COLO668 (cell line): ENCODE measurements around the gene ABO.
"Not testable (repeated sequence)": the region's sequence is repeated elsewhere in the genome, so short reads cannot be mapped to it uniquely, and the experiment has no call there.

Experiments used
- DNase-seq: peaks from one replicate; lab custom pipeline; 2025; ENCODE audit not compliant: unreplicated experiment; lab: John Stamatoyannopoulos, UW

ABO gene

DNA sequence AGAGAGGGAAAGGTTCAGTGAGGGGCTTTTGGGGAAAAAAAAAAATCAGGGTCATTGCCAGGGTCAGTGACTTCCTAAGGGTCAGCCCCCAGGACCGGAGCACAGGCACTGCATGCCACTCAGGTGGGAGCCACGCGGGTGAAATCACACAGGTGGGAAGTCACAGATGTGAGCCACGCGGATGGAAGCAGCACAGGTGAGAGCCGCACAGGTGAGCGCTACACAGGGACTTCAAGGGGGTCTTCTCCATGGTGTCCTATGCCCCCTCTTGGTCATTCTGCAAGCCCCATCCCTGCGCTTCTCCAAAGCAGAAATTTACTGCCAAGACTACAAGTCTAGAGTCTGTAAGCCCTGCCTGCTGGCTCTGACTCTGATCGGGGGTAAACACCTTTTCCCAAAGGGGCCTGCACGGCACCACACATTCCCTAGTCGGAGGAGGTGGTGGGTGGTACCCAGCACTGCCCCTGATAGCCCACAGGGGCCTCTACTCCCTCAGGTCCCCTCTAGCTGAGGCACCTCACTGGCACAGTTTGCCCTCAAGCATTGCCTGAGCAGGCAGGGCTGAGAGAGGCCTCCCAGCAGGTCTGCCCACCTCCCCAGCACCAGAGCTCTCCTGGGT, 47.6 kb downstream of the ABO start:
- no peak for DNase-seq

DNA sequence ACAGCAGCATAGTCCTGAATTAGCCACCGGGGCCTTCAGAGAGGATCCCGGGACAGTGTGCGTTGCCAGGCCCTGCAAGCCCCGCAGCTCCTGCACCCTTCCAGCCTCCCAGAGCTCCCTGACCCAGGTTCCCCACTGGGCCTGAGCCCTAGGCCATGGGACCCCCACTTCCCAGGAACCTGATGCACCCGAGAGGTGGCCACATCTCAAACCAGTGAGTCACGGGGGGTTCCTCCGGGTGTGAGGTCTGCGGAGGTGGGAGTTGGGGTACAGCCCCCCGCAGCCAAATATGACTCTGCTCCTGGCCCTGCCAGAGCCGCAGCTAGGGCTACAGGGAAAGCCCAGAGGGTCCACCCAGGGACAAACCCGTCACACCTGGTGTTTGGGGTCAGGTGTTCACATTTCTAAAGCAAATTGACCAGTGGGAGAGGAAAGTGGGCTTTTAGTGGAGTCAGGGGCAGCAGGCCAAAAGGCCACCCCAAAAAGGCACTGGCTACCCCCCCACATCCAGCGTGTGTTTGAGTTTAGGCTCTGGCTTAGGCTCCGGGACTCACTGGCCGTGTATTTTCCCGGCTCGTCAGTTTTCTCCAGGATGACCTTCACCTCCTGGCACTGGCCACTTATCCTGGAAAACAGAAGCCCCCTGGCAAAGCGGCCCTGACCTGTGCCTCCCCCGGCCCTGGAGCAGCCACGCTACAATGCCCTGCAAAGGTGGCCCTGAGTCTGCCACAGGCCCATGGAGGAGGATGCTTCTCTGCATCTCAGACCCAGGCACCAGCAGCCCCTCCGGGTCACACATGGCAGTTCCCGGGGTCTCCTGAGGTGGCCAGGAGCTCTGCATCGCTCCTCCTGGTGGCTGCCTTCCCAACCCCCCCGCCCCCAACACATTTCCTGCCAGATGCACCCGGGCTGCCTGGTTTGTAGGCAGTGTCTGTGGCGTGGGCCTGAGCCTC, 48.5 kb downstream of the ABO start:
- no peak for DNase-seq

DNA sequence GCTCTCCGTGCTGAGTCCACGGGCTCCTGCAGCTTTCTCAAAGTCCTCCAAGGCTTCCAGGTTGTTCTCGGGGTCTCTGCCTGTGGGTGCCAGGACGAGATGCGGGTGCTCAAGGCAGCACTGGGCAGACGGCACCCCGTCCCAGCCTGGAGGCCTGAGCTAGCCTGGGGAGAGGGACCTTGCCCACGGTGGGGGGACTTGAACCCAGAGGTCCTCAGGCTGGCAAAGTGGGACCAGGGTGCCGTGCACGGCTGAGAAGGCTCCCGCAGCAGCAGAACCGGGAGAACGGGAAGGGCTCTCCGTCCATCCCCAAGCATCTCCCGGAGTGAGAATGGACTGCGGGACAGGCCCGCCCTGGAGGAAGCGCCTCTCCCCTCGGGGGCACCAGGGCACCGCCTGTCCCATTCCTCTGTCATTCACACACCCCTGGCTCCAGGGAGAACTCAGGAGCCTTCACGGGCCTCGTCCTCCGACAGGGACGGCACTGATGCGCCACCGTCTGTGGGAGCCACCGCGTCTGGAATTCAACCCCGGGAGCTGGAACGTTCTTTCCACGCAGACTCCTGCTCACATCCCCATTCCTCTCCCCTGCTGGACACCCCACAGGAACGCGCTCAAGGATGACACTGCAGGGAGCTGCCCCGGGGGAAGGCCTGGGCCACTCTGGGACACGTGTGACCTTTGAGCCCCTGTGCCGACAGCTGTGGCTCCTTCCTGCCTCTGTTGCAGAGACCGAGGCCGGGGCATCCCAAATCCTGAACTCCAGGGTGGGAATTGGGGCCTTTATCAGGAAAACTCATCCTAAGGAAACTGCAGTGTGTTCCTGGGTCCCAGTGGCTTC, 49.6 kb downstream of the ABO start:
- DNase-seq, result no peak

DNA sequence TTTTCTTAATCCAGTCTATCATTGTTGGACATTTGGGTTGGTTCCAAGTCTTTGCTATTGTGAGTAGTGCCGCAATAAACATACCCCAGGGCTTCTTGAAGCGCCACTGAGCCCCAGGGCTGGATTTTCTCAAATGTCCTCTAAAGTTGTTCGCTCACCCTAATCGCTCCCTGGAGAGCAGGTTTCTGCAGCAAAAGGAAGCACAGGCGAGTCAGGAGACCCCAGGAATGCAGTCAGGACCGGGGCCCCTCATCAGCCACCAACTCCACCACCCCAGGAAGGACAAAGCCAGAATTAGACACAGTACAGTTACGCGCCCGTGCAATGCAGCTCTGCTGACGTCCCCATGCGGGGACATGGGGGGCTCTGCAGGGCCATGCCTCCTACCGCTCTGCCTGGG, 50.2 kb downstream of the ABO start:
- no peak for DNase-seq

DNA sequence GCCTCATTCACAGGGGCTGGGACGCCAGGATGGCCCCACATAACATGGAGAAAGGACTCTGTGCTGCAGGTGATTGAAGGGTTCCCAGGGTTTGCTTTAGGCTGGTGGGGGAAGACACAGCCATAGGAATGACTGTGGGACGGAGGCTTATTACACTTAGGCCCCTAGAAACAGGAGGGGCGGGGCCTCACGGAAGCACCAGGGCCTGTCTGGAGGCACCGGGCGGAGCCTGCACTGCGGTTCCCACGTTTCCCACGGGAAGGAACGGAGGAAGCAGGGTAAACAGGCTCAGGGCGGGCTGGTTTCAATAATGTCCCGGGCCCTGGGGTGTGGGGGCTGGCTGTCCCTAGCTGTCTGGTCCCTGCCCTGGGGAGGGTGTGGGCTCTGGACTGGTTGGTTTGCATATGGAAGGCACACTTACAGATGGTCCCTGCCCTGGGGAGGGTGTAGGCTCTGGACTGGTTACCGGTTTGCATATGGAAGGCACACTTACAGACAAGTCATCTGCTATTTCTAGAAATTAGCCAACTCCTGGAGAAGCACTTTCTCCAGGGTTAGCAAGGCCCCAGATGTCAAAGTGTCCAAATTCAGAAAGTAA, 51.7 kb downstream of the ABO start:
- not testable (repeated sequence) for DNase-seq

DNA sequence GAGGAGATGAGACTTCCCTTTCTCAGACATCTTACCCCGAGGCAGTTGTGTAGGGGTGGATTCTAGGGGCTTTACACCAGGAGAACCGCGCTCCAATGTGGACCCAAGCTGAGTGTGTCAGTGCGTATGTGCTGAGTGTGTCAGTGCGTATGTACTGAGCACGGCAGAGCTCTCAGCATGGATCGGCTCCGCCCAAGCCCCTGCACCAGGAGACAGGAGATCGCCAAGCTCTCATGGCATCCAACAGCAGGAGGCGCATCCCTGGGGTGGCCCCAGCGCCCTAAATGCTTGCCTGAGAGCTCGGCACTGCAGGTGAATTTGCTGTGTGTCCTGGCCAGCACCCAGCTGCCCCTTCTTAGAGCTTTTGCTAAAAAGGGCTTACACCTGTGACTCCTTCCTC, 53.0 kb downstream of the ABO start:
- not testable (repeated sequence) for DNase-seq

DNA sequence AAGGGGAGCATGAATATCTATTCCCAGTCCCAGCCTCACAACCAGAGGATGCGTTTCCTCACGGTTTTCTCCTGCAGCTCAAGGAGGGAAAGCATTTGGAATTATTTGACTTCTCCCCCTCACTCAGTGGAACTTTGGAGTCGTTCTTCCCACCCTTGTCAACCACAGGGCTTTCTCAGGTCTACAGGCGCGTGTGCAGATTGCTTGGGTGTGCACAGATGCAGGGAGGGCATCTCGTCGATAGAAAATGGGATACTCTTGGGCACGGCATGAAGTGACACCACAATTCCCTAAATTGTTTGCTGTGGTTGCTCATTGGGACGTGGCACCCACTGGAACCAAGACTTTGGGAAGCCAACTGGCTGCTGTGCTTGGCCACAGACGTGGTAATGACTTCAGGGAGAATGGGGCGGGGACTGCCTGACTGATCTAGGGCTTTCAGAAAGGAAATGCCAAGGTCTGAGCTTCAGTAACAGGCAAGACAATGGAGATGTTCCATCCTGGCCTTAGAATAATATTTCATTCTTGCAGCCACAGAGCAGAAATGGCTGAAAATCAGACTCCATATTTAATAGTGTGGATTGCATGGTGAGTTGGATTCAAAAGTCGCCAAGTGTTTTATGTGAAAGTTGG, 53.7 kb downstream of the ABO start:
- no peak for DNase-seq

DNA sequence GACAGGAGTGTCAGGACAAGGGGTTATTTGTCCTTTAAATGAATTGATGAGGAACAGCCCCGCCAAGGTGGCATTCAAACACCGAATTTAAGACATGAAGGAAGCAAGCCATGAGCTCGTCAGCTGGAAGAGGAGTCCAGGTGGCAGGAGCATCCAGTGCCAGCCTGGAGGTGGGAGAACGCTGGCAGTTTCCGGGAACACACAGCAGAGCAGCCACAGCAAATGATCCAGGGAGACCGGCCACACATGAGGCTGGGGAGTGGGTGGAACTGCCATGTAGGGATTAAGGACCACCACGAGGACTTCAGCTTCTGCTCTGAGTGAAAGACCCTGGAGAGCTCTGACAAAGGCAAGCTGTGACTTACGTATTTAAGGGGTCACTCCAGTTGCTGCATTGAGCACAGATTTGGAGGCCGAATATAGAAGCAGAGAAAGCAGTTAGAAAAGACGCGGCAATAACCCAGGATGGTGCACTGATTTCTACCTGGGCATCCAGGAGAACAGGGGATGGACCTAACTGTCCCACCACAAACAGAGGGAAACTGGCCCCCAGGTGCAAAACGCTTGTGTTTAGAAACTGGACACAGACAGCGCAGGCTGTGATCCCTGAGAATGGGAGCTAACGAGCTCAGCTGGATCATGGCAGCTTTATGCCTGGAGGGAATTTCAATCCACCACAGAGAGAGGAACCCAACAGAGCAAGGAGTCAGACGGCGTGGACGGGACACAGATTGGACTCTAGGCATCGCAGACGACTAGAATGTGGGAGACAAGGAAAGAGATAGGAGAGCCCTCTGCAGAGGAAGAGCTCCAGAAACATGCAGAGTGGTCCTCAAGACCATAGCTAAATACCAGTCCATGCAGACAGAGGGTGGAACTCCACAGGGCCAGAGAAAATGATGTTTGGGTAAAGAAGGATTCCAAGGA, 56.7 kb downstream of the ABO start:
- not testable (repeated sequence) for DNase-seq

DNA sequence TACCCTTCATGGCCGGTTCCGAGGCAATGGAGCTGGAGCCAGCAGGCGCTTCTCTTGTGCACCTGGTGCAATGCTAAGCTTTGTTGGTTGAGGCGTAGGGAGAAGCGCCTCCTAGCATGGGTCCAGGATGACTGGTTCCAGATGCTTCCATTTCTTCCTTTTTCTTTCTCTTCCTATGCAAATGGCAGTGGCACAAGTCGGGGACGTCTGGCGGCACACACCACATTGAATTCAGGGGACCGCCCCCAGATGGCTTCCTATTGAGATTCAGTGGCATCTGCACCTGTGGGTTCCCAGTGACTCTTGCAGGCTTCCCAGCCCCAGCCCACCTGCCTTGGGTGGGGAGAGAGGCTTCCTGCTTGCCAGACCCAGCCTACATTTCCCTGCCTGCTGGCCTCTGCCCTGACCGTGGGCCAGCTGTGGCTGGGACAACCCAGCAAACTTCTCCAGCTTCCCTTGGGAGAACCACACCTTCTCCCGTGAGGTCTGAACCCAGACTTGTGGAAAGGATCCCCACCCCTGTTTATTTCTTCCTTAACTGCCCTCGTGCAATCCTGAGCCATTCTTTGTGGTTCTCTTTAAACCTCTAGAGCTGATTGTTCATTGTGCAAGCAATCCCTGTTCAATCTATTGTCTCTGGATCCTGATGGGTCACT, 57.5 kb downstream of the ABO start:
- DNase-seq, result not testable (repeated sequence)

DNA sequence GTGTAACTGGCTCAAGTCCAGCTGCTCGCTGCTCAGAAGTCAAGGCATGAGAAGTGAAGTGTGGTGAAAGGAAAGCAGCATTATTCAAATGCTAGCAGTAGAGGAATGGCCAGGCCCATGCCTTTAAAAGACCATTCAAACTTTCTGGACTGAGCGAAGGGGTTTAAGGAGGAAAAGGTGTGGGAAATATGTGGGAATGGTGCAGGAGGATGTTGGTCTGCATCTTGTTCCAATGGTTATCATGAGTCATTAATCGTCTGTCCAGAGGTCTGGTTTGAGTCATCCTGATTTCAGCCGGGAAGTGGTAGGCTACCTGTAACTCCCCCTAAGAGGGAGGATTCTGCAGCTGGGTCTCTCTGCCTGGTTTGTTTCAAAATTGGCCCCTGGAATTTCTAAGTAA, 60.7 kb downstream of the ABO start:
- not testable (repeated sequence) for DNase-seq

DNA sequence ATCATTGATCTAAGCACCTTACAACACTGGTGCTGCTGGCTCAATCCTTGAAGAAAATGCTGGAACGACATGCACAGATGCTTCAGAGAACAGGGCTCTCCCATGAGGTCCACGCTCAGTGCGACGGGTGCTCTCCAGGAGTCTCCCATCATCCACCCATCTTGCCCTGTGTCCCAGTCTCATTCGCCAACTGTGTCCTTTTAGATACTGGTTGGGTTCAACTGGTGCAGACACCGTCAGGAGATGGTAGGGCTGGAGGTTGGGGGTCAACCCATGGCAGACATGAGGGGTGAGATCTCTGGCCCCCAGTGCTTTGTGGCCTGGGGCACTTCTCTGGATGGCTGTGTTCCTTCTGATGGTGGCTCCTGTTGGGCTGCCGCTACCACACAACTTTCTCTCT, 64.4 kb downstream of the ABO start:
- DNase-seq, result no peak

DNA sequence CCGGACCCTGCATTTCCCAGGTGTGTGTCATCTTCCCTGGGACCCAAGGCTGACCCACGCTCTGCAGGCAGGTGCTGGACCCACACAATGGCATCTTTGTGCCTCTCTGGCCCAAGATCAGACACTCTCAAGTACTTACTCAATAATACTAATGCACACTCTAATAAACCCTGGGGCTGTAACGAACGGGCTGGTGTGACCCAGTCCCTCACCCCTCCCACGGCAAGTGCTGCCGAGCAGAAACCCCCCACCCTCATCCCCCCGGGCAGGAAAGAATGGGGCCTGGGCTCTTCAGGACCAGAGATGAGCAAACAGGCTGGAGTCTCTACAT, 64.8 kb downstream of the ABO start:
- DNase-seq, result no peak

DNA sequence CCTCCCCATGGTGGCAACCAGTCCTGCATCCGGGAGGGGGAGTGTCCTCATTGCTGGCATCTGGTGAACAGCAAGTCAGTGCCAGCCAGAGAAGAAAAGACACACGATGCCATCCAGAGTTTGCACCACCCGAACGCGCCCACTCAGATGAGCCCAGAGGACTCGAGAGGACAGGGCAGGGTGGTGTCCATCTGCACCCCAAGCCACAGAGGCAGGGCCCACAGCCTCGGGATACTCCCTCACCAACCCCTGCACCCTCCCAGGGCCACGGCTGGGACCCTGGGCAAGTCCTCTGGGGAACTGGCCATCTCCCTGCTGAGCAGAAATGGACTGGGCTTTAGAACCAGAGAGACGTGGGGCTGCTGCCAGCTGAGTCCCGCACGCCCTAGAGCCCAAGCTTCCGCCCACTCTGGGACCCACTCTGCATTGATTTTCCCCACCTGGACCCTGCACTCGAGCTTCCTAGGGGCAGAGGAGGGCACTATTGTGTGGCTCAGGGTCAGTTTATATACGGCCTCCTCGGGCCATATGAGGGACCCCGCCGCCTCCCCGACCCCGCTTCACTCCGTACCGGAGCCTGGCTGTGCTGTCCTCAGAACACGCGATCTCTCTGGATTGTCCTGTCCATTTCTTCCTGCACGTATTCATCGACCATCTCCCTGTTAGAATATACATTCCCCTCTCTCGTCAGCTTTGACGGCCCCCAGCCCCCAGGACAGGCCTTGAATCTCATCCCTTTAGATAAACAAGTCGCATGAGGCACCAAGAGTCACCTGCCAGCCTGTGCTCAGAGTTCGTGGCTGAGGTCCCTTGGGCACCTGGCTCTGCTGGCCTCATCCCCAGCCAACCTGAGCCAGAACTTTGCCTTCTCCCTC, 65.4 kb downstream of the ABO start:
- not testable (repeated sequence) for DNase-seq

DNA sequence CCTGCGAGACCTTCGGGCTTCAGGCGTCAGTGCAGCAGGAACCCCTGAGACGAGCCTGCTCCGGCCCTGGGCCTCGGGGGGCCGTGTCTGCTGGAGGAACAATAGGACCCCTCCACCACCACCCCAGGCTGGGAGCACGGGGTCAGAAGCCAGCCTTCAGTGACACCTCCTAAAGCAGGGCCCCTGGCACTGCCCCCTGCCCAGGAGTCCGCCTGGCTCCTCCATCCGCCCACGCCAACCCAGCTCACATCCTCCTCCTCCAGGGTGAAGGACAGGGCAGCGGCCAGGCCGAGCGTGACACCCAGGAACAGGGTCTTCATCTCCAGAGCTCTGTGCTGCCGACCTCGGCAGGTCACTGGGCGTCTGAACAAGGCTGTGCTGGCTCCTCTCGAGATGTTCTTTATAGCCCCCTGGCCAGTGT, 66.1 kb downstream of the ABO start, which contains the start of gene OBP2B:
TSS of gene OBP2B (minus strand) at position 371 of the 421 bp plus-strand sequence. CDS start at position 320, 51 bp downstream.
- DNase-seq, result not testable (repeated sequence)

DNA sequence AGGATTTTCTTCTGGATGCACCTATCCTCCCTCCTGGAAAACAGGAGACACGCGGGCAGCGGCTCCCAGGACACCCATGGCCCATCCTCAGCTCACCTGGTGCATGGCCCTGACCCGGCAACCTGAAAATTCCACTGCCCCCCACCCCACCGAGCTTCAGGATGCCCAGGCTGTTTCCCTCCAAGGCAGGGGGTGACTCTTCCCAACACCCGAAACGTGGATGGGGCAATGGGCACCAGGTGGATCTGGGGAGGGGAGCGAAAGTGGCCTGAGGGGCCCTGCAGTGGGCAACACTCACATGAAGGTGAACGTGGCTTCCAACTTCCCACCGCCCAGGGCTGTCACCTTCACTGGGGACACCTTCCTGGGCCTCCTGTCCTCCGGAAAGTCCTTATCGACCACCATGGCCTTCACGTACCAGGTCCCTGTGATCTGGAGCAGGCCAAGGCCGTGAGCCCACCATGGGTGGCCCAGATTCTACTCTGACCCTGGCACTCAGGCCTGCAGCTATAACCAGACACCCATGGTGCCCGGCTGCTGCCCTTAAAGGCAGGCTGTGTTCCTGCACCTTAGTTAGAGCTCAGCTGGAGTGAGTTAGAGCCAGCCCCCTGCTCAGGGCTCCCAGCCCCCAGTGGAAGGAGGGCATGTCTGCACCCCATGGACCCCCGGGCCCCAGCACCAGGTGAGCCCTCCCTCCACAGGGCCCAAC, 66.7 kb downstream of the ABO start:
- not testable (repeated sequence) for DNase-seq

DNA sequence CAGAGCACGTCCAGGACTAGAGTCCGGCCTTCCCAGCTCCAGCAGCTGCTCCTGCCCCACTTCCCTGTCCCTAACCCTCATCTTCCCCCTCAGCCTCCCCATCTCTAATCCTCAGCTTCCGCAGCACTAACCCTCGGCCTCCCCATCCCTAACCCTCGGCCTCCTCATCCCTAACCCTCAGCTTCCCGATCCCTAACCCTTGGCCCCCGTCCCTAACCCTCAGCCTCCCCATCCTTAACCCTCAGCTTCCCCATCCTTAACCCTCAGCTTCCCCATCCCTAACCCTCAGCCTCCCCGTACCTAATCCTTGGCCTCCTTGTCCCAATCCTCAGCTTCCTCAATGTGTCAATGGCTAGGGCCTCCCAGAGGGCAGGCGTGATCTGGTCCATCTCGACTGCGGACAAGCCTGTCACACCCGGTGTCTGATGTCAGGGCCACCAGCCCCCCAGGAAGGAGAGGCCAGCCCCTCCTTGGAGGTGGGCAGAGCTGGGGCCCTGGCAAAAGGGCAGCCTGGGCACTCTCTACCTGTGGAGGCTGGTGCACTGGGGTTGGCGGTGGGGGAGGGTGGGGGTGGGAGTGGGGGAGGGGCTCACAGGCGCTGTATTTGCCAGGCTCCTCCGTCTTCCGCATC, 67.3 kb downstream of the ABO start:
- DNase-seq, result no peak

DNA sequence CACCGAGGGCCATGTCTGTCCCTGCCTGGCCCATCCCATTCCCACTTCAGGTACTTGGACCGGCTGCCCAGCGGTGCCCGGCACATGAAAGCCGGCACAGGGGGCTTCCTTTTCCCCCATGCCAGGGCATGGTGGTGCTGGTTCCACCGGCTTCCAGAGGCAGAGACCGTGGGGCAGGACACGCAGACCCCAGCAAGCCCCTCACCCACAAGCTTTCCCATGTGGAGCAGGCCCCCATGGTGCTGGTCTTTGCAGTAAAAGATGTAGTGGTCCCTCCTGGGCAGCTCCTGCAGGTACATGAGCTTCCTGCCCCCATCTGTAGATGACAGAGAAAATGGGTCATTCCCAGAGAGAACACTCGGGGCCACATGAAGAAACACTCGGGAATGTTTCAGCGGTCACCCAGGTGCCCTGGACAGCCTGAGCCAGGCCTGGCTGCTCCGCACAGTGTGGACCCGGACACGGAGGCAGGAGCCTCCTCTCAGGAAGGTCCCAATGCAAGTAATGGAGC, 67.9 kb downstream of the ABO start:
- no peak for DNase-seq
